PC-9 (cell line): ENCODE measurements around the gene CS. TPM values are rescaled to one million over a fixed set of nuclear protein-coding genes. Genes with fewer than 3 reads are reported as not detected.

Source experiments
- BruUV-seq: library from RNA; stranded (reverse); fragments of 400-500 nt; replicated peaks from 2 replicates; lab custom pipeline; 2021; lab: Mats Ljungman, UMichigan
- CTCF ChIA-PET: fragments of 300-600 bp; sonication (Branson Sonifier 250); formaldehyde crosslinking; loops from one replicate; lab custom pipeline; 2022; ENCODE audit warnings: antibody characterized with exemption; lab: Charles Lee
- POLR2A ChIA-PET: fragments of 300-600 bp; sonication (Branson Sonifier 250); formaldehyde crosslinking; loops from one replicate; lab custom pipeline; 2022; ENCODE audit warnings: antibody characterized with exemption; ENCODE audit not compliant: unreplicated experiment; lab: Charles Lee
- DNase-seq, 2 experiments: peaks; one replicate each; pipeline versions ENCODE4 v3.0.0 to v3.0.0-alpha.2; 2015 to 2022; ENCODE audit warnings: mixed read lengths in 1 of 2
- H2AFZ ChIP-seq: fragments of 200-600 bp; sonication (generic); 2 replicates; pipeline ENCODE4 v1.8.1; 2017; ENCODE audit warnings: antibody characterized with exemption
- H3F3A ChIP-seq: fragments of 200-600 bp; sonication (generic); 2 replicates; pipeline ENCODE4 v1.8.1; 2017; ENCODE audit warnings: antibody characterized with exemption, mild to moderate bottlenecking, low read depth; ENCODE audit not compliant: insufficient read depth
- H3K27ac ChIP-seq: fragments of 200-600 bp; sonication (generic); 2 replicates; pipeline ENCODE4 v1.6.1; 2016; ENCODE audit warnings: mixed run types
- H3K27me3 ChIP-seq: fragments of 200-600 bp; sonication (generic); 2 replicates; pipeline ENCODE4 v1.6.1; 2016; ENCODE audit warnings: low read depth, mixed run types; ENCODE audit not compliant: insufficient read depth
- H3K36me3 ChIP-seq: fragments of 200-600 bp; sonication (generic); 2 replicates; pipeline ENCODE4 v1.6.1; 2016; ENCODE audit warnings: low read depth, mixed run types
- H3K4me1 ChIP-seq: fragments of 200-600 bp; sonication (generic); replicated peaks from 2 replicates; pipeline ENCODE4 v1.6.1; 2016; ENCODE audit warnings: mixed run types; ENCODE audit not compliant: insufficient read depth
- H3K4me2 ChIP-seq: fragments of 200-600 bp; sonication (generic); 2 replicates; pipeline ENCODE4 v1.6.1; 2017; ENCODE audit warnings: mixed run types
- H3K4me3 ChIP-seq: fragments of 200-600 bp; sonication (generic); 2 replicates; pipeline ENCODE4 v1.6.1; 2016; ENCODE audit warnings: mixed run types
- H3K79me2 ChIP-seq: fragments of 200-600 bp; sonication (generic); 2 replicates; pipeline ENCODE4 v1.6.1; 2017; ENCODE audit warnings: low read depth, mixed run types
- H3K9me2 ChIP-seq: fragments of 200-600 bp; sonication (generic); 2 replicates; pipeline ENCODE4 v1.8.1; 2017; ENCODE audit warnings: mild to moderate bottlenecking; ENCODE audit not compliant: insufficient read depth
- H3K9me3 ChIP-seq: fragments of 200-600 bp; sonication (generic); 2 replicates; pipeline ENCODE4 v1.8.1; 2016; ENCODE audit warnings: low read depth; ENCODE audit not compliant: insufficient read depth
- H4K20me1 ChIP-seq: fragments of 200-600 bp; sonication (generic); 2 replicates; pipeline ENCODE4 v1.8.1; 2017; ENCODE audit not compliant: insufficient read depth
- EZH2 ChIP-seq: fragments of 200-600 bp; sonication (generic); IDR thresholded peaks from 2 replicates; pipeline ENCODE4 v1.8.0; 2017; ENCODE audit warnings: antibody characterized with exemption, low read depth
- intact Hi-C: fragments of 100-400 bp; cut with micrococcal nuclease; formaldehyde crosslinking; loops from one replicate; pipeline ENCODE4 v1.10.0; 2022; ENCODE audit not compliant: unreplicated experiment
- total RNA-seq: library from RNA; stranded (reverse); gene quantifications from 2 replicates; pipeline ENCODE4 v1.2.3, GENCODE V29; 2021
- TF ChIP-seq, protein P1 (sequence below): fragments of 200-600 bp; sonication (generic); conservative IDR thresholded peaks from 2 replicates; pipeline ENCODE4 v1.6.1; 2017; ENCODE audit warnings: mixed run types, antibody characterized with exemption, mild to moderate bottlenecking, moderate library complexity

CS gene
- total RNA-seq, 1 experiment from 2014 or later = 205 TPM

DNA sequence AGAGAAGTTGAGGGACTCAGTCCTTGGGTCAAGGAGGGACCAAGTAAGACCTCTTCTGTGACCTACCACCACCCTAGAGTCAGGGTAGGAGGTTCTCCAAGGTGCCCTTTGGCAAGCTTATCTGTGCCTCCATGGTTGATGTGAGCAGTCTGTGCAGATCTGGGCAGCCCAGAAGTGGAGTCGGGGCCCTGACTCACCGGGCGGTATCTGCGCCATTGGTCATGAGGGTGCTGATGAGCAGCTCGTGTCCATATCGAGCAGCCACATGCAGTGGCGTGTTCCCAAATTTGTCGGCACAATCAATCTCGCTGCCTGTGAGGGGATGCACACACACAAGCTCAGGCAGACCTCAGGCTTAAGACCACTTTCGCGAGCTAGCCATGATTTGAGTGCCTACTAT is 47.0 kb downstream of the CS start:
- CTCF ChIA-PET = no interaction called here
- no peak for DNase-seq
- H3K79me2 ChIP-seq = peaks cover 26% of the 10 kb centered on the region
- no peaks in the 10 kb centered on the region for H3K9me2 ChIP-seq
- no peak overlapping the region for H3K27ac ChIP-seq
- no peak overlapping the region for H3K4me2 ChIP-seq
- intact Hi-C loops = no loop called here
- peaks cover 19% of the 10 kb centered on the region for H4K20me1 ChIP-seq
- no peak overlapping the region for H2AFZ ChIP-seq
- H3K9me3 ChIP-seq = no peaks in the 10 kb centered on the region
- no peaks in the 10 kb centered on the region for H3K27me3 ChIP-seq
- POLR2A ChIA-PET = no interaction called here
- no peak overlapping the region for H3K4me3 ChIP-seq
- no peaks in the 10 kb centered on the region; the same call in 1 of the 2 replicates for H3F3A ChIP-seq
- H3K4me1 ChIP-seq = peaks cover 12% of the 10 kb centered on the region
- no TSS peak for BruUV-seq
- H3K36me3 ChIP-seq = peaks cover 39% of the 10 kb centered on the region
- TF ChIP-seq, protein P1, sequence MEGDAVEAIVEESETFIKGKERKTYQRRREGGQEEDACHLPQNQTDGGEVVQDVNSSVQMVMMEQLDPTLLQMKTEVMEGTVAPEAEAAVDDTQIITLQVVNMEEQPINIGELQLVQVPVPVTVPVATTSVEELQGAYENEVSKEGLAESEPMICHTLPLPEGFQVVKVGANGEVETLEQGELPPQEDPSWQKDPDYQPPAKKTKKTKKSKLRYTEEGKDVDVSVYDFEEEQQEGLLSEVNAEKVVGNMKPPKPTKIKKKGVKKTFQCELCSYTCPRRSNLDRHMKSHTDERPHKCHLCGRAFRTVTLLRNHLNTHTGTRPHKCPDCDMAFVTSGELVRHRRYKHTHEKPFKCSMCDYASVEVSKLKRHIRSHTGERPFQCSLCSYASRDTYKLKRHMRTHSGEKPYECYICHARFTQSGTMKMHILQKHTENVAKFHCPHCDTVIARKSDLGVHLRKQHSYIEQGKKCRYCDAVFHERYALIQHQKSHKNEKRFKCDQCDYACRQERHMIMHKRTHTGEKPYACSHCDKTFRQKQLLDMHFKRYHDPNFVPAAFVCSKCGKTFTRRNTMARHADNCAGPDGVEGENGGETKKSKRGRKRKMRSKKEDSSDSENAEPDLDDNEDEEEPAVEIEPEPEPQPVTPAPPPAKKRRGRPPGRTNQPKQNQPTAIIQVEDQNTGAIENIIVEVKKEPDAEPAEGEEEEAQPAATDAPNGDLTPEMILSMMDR = no peak
- no peak for TF ChIP-seq EZH2

DNA sequence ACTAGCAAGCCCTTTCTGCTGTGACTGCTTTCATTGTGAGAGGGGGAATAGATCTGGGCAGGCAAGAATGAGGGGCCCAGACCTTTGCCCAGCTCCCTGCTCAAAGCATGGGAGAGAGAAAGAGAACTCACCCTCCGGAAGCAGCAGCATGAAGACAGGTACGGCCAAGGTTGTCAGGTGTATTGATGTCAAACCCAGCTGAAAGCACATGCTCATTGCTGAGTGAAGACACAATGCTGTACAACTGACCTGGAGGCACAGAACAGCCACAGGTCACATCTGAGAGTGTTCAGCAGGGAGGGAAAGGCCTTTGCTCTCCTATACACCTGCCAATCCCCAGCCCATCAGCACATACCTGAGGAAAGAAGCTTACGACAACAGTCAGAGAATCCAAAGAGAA is 47.5 kb downstream of the CS start:
- no TSS peak for BruUV-seq
- Histone ChIP-seq H3K79me2 (peaks cover 23% of the 10 kb centered on the region), H3K27ac (no peak overlapping the region), H3K9me2 (no peaks in the 10 kb centered on the region), H2AFZ (no peak overlapping the region), H3K9me3 (no peaks in the 10 kb centered on the region), H3K4me2 (no peak overlapping the region), H3K4me3 (no peak overlapping the region), H4K20me1 (peaks cover 19% of the 10 kb centered on the region), H3F3A (no peaks in the 10 kb centered on the region; the same call in 1 of the 2 replicates), H3K4me1 (peaks cover 12% of the 10 kb centered on the region), H3K27me3 (no peaks in the 10 kb centered on the region), H3K36me3 (peaks cover 39% of the 10 kb centered on the region)
- no peak for DNase-seq
- intact Hi-C loops = no loop called here
- TF ChIP-seq EZH2 = no peak
- TF ChIP-seq, protein P1 = no peak
- CTCF ChIA-PET = no interaction called here
- POLR2A ChIA-PET = no interaction called here

DNA sequence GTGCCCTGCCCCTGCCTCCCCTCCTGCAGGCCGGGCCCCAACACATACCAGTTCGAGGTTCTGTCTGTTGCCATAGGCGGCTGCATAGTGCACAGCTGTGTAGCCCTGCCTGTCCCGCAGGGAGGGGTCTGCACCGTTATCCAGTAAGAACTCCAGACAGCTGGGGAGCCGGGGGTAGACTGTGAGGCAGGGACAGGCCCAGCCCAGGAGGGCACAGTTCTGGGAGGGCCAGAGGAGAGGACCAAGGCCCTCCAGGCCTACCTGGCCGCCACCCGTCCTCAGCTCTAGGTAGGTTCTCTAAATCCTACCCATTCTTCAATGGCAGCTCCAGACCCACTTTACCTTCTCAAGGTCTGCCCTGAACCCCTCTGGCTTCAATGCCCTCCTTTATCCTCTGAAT is 51.4 kb downstream of the CS start:
- Histone ChIP-seq H3K9me3 (no peaks in the 10 kb centered on the region), H3K9me2 (no peaks in the 10 kb centered on the region), H3K27ac (no peak overlapping the region), H3F3A (no peaks in the 10 kb centered on the region), H2AFZ (no peak overlapping the region), H3K36me3 (peaks cover 26% of the 10 kb centered on the region), H3K4me1 (no peaks in the 10 kb centered on the region), H3K4me2 (no peak overlapping the region), H3K27me3 (no peaks in the 10 kb centered on the region), H3K79me2 (no peaks in the 10 kb centered on the region), H3K4me3 (no peak overlapping the region), H4K20me1 (no peaks in the 10 kb centered on the region; the same call in 1 of the 2 replicates)
- TF ChIP-seq, protein P1 = no peak
- no peak for TF ChIP-seq EZH2
- ChIA-PET CTCF (no interaction called here), POLR2A (no interaction called here)
- intact Hi-C loops = no loop called here
- BruUV-seq = no TSS peak
- DNase-seq = no peak
